Loucy (cell line): ENCODE data around the gene LRBA.

Experiments
- CTCF ChIP-seq: fragments of 200-600 bp; sonication (generic); conservative IDR thresholded peaks from 2 replicates; pipeline ENCODE4 v1.5.1; 2014; ENCODE audit warnings: mild to moderate bottlenecking, antibody characterized with exemption, low read length
- EZH2phosphoT487 ChIP-seq: fragments of 200-600 bp; IDR thresholded peaks from 2 replicates; pipeline ENCODE4 v1.6.1; 2018; ENCODE audit warnings: antibody characterized with exemption, mild to moderate bottlenecking, moderate library complexity, borderline replicate concordance

DNA sequence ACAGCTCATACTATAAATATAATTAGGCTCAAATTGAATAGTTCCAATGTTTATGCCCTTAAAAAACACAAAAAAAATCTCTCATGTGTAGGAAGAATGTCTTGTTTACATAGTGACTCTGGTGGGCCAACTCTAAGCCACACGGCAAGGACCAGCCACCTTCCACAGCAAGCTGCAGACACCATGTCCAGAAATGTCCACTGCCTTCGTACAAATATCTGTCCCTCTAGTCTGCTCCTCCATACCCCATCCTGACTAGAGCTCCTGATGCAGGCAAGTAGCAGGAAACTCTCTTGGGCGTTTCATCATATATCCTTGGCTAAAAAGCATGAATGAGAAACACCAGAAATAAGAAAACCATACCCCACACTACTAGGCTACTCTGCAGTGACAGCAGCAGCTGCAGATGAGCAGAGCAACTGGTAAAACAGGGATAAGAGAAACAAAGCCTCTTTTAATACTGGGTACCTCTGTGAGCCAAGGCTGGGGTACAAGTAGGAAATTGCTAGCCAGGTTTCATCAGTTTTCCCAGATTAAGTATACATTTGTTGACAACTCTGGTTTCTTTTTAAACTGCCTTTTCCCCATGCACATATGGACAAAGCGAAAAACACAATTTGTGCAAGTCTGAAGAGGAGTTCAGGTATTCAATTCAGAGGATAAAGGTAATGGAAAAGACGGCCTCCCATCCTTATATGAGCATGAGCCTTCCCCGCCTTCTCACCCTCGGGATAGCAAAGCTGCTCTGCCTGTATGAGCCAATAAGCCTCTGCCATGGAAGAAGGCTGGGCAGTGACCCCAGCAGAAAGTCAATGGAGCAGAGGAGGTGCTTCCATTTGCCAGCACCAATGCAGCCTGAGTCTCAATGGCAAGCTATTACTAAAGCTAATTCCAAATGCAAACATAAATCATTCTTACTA is 691.4 kb downstream of the LRBA start:
- TF ChIP-seq CTCF (no peak), EZH2phosphoT487 (no peak)
